IMR-90 (cell line): ENCODE data around the gene SLC66A2.

Experiments used
- CEBPB ChIP-seq: IDR thresholded peaks from 2 replicates; pipeline ENCODE4 v1.6.1; 2012; ENCODE audit warnings: low read depth, low read length, improper control_type of control experiment
- POLR2A ChIP-seq: IDR thresholded peaks from 2 replicates; pipeline ENCODE4 v1.6.1; 2012; ENCODE audit warnings: mild to moderate bottlenecking, low read depth, low read length
- TF ChIP-seq, protein P1 (sequence below): conservative IDR thresholded peaks from 2 replicates; pipeline ENCODE4 v1.5.1; 2012; ENCODE audit warnings: mild to moderate bottlenecking, low read depth, low read length, improper control_type of control experiment

DNA sequence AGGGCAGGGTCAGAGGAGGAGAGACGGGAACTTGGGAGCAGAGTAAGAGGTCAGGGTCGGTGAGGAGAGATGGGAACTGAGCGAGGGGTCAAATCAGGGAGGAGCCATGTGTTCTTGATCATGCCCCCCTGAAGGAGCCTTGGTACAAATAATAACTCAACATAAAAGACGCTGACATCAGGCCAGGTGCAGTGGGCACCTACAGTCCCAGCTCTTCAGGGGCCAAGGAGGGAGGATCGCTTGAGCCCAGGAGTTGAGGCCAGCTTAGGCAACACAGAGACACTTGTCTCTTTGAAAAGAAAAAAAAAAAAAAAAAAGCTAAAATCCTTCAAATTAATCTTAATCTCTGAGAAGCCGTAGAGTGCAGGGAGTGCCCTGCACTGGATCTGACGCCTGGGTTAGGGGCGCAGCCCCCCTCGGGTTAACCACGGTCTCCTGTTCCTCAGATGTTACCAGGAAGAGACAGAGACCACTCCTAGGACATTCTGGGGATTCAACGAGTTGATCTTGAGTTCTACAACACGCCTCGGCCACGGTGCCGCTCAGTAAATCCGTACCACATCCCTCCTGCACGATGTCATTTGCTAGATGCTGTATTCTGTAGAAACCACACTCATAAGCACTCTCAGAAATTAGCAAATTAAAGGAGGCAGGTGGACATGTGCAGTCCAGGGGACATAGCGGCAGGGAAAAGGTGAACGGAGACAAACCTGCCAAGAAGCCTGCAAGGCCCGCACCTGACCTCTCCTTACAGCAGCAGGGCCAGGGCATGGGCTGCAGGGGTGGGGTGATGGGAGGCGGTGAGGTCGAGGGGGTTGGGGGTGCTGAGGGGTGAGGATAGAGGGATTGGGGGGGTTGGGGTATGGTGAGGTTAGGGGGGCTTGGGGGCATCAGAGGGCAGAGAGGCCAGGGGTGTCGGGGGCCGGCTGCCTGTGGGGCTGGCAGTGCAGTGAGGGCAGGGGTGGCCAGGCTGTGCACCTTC lies 29.2 kb downstream of the SLC66A2 start:
- no peak for TF ChIP-seq CEBPB
- TF ChIP-seq, protein P1, sequence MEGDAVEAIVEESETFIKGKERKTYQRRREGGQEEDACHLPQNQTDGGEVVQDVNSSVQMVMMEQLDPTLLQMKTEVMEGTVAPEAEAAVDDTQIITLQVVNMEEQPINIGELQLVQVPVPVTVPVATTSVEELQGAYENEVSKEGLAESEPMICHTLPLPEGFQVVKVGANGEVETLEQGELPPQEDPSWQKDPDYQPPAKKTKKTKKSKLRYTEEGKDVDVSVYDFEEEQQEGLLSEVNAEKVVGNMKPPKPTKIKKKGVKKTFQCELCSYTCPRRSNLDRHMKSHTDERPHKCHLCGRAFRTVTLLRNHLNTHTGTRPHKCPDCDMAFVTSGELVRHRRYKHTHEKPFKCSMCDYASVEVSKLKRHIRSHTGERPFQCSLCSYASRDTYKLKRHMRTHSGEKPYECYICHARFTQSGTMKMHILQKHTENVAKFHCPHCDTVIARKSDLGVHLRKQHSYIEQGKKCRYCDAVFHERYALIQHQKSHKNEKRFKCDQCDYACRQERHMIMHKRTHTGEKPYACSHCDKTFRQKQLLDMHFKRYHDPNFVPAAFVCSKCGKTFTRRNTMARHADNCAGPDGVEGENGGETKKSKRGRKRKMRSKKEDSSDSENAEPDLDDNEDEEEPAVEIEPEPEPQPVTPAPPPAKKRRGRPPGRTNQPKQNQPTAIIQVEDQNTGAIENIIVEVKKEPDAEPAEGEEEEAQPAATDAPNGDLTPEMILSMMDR, result no peak
- no peak for TF ChIP-seq POLR2A
